ENCODE measurements around the gene ACE2.
"Not testable (repeated sequence)": the region's sequence is repeated elsewhere in the genome, so short reads cannot be mapped to it uniquely, and the experiment has no call there.

Gene ACE2

DNA sequence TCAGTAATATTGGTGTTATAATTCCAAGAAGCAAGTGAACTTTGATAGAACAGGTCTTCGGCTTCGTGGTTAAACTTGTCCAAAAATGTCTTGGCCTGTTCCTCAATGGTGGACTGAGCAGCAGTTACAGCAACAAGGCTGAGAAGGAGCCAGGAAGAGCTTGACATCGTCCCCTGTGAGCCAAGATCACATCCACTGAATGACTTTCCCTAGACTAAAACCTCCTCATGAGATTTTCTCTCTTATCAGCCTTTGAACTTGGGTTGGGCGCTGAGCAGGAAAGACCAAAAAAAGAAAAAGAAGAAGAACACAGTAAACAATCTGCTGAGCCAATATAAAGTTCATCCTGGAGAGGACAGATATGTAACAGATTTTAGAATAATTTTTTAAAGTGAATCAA, at the start of gene ACE2:
TSS of gene ACE2 (minus strand) at position 216 of the 400 bp plus-strand sequence. CDS start at position 167, 49 bp downstream.
- DNase-seq, result no peak

DNA sequence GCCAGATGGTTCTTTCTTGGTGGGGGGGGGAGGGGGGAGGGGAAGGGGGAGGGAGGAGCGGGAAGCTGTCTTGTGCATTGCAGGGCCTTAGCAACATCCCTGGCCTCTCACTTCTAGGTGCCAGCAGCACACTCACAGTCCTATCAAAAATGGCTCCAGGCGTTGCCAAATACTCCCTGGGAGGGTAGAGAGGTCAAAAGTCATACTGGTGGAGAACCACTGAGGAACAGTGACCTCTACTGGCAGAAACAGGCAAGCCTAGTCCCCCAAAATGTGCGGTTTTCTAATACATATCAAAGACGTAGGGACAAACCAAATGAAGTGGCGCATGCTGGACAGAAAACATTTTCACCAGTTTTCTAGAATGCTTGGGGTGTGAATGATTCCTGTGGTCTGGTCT, 46.8 kb upstream of the ACE2 start:
- not testable (repeated sequence) for DNase-seq

DNA sequence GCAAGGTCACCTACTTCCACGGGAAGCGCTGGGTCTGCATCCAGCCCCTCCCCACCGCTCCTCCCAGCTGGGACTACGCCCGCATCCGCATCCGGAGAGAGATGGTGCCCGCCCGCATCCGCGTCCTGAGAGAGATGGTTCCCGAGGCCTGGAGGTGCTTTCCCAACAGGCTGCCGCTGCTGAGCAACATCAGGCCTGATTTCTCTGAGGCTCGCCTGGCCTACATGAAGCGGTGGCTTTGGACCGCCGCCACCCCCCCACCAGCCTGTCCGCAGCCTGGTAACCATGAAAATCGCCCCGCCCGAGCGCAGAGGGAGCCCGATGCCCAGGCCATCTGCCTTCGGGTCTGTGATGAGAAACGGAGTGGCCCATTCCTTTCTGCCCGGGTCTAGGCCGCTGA, 45.8 kb upstream of the ACE2 start:
- DNase-seq, result no peak

DNA sequence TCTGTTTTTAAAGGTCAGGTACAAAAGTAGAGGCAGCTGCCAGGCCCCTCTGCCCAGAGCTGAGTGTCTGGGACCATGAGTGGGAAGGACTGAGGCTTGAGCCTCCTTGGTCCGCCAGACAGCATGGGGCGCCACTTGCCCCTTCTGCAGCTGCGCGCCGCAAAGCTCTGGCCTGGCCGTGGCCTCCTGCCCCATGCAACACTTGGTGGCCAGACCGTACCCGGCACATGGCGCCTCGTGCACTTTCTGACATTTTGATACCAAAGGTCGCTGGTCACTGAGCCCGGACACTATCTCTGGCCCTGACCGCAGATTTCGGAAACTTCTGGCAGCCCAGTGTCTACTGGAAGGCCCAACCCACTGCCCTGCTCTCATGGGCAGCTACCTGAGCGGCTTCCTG, 45.3 kb upstream of the ACE2 start:
- DNase-seq, result no peak

DNA sequence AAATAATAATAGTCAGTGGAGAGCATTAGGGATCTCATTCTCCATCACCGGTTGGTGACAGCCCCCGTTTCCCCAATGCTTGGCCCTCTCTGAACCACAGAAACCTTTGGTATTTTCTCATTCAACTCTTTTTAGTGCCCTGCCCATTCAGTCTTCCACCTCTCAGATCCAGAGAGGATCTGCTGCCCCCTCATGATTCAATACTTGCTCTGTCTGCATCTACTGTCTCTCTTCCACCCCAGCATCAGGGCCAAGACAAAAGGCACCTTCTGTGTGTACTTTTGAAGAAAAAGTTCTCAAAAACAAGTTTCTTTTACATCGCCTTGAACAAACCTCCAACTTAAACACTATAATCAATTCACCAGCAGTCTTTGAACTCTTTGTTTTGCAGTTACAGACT, 44.5 kb upstream of the ACE2 start:
- DNase-seq, result no peak

DNA sequence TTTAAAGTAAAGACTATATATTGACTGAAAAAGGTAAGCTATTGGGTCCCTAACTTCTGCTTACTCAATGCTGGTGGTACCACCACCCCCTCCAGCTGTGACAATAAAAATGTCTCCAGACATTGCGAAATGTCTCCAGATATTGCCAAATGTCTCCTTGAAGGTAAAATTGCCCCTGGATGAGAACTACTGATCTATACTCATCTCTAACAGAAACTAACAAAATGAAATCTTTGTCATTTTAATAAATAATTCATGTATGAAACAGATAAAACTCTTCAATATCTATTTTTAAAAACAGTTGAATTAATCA, 43.8 kb upstream of the ACE2 start:
- no peak for DNase-seq

DNA sequence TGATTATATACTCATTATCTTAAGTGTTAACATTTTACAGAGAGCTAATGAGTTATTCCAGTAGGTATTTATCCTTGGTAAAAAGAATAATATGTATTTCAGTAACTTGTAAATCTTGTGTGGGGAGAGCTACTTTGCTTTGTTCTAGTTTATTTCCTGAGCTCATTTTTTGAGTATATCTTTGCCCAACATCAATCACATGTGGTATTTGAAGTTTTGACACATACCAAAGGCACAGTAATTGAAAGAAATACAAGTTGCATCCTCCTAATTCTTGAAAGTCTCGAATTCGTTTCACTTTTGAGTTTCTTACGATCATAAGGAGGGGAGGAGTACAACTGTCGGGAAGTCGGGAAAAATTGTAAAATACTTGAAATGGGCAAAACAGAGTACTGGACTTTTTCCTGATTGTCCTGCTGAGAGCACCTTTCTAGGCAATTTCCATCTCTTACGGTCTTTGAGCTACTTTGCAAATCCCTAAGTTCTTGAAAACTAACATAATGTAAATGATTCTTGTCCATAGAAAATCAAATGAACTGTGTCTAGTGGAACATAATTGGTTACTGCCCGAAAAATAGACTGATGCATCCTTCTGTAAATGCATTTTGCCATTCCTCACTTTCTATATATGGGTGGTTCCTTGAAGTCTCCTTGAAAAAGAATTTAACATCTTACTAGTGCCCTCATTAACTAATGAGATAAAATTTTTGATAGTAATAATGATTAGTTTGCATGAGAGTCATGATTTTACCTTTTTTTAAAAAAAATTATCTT, 43.2 kb upstream of the ACE2 start:
- DNase-seq, result no peak

DNA sequence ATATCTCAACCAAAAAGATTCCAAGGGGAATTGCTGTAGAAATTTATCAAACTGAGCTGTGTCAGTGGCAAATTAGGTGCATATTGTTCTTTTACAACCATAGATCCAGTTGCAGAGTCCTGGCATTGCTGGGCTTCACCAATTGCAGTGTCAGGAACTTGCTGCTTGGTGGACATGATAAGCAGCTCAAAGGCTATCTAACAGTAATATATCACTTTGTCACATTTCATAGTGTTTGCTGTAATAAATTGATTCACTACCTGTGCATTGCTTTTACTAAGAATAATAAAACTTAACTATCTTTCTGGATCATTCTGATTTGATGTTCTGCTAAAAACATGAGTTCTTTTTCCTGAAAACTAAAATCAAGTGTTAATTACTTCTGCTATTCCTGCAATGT, 30.9 kb upstream of the ACE2 start:
- DNase-seq, result no peak

DNA sequence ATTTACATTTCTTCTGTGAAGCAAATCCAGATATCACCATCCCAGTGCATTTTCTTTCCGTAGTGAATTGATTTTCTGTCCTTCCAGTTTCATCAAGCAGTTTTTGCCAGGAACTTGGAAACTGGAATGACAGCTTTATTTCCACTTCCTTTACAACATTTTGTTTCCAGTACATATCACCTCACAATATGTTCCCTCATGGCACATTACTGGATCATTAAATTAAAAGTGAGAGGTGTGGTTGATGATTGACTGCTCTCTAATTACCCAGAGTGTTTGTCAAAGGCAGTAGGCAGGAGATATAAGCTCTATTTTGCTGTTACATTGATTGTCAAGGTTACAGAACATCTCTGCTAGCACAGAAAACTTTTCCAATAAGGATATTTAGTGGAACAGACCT, 22.3 kb upstream of the ACE2 start:
- no peak for DNase-seq

DNA sequence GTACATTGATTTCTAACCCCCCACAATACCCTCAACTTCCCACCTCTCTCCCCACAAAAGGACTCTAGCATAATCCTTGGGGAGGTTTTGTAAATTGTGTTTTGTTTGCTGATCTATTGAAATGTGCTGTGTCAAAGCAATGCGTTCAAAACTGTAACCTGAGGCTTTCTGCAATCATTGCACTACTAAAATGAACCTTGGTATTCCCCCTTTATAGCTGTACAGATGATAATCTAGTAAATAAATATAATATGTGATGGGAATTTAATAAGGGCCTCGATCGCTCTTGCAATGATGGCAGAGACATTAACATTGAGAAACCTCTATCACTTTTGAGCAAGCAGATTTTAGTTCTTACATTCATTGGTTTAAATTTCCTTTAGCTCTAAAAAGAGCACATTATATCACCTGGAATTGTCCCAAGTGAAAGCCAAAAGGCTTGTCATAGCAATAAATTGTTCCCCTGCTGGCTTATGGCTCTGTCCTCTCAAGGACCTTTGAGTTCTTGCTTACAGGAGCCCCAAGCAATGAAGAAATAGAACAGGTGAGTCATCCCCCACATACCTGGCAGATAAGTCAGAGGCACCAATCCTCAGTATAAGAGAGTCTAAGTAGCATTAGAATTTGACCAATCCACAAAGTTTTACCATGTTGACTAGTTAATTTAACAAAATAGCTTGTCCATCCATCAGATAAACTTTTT, 18.4 kb upstream of the ACE2 start:
- no peak for DNase-seq

DNA sequence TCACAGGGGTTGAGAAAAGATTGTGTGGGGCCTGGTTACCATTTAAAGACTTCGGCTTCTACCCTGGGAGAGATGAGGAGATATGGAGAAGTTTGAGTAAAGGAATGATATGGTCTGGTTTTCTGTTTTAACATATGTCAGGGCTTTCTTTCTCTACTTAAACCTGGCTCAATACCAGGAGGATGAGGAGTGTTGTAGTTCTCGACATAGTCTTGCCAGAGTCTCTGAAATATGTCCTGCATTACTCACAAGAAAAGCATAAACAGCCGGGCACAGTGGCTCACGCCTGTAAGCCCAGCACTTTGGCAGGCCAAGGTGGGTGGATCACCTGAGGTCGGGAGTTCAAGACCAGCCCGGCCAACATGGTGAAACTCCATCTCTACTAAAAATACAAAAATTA, 16.4 kb upstream of the ACE2 start:
- no peak for DNase-seq

DNA sequence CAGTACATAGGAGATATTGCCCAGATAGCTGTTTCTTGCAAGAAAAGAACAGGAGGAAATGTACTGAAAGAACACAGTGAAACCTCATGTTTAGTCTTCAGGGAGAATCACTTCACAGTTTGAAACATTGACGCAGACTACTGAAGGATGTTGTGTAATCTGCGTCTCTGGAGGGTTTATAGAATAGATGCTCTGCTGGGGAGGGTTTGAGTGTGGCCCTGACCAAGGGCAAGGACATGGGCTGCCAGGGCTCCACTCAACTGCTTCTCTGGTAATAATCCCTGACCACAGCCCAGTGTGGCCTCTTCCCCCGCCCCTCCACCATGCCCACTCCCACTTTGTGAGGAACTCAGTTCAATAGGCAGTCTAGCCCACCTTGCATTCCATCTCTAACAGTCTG, 15.8 kb upstream of the ACE2 start:
- no peak for DNase-seq

DNA sequence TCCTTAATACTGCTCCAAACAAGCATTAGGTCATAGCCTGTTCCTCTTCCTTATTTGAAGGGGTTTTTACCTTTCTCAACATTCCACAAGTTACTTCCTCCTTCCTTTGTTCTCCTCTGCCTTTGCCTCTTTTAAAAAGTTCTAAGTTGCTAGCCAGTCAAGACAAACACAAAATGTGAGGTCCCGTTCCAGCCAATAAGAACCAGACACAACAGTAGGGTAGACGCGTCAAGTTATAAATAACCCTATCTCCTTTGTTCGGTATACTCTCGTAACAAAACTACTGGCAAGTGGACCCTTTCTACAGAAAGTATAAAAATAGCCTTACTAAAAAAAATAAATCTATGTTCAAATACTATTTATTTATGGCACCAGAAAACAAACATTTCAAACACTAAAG, 6.3 kb upstream of the ACE2 start:
- no peak for DNase-seq

DNA sequence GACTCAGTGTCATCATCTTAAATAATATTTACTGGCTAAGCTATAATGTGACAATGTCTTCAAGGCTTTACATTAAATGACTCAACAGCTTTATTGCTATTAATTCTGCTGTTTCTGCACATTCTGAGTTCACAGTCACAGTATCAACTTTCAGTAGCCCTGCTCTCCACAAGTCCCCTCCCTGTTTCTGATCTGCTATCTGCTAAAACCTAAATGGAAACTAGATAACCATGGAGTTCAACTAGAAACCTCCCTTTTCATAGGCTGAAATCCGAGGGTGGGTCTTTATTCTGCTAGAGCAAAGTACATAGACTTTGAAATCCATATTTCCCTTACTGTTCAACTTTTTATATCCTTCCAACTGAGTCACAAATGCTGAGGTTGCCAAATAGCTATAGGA, 5.4 kb upstream of the ACE2 start:
- DNase-seq, result no peak

DNA sequence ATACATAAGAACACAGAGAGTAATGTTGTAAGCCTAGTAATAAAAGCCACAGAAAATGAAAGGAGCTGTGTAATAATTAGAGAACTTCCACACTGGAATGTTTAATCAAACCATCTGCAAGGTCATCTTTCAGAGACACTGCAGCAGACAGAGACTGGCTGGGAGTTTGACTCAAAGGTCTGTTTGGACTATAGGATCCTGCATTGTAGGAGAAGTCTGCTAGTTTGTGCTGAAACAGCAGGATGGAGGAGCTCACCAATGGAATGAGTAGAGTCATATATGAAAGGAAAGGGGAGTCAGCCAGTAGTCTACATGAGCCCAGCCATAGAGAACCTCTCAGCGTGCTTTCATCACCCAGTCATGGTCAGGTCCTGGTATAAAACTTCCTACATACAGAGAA, 4.5 kb upstream of the ACE2 start:
- DNase-seq, result no peak

DNA sequence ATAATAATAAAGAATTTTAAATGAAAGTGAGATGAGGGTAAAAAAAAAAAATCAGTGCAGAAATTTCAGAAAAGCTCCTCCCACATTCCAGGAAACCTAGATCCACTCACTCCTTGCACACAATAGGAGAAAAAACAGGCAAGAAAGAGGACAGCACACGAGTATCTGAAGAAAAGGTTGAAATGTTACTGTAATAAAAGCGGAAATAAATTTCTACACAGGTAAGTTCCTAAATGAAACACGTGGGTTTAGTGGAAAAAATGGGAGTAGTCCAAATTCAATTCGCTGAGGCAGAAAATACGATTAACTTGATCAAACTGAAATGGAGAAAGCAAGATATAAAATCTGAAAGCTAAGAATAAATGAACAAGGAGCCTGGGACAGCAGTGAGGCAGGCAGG, 2.0 kb upstream of the ACE2 start:
- no peak for DNase-seq

DNA sequence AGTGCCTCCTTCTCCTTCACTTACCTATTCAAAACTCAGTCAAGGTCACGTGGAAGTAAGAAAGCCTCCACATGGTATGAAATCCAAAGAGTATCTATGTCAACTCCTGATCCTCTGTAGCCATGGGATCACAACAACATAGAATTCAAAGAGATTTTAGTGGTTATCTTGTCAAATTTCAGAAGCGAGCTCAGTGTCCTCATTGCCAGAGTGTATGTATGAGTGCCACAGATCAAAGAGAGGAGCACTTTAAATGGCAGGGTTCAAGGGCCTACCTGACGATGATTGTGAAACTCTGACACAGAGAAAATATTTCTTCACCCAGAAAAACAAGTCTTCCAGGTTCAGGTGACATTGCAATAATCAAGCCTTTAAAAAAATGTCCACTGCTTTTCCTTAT, 1.2 kb upstream of the ACE2 start:
- no peak for DNase-seq

DNA sequence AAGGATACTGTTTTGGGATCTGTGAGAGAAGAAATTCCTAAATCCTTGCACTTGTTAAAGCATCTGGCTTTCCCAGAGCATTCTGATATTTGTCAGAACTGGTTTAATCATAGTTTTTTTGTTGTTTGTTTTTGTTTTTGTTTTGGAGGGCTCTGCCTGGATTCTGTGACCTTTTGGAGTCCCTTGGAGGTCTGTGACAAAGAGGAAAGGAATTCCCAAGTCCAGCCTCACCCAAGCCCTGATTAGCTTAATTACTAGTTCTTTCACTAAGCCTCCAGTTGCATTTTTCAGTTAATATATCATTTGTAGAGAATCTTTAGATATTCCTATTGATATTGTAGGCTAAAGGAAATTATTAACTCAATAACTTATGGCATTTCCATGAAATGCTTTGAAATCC, 711 bp downstream of the ACE2 start:
- no peak for DNase-seq

DNA sequence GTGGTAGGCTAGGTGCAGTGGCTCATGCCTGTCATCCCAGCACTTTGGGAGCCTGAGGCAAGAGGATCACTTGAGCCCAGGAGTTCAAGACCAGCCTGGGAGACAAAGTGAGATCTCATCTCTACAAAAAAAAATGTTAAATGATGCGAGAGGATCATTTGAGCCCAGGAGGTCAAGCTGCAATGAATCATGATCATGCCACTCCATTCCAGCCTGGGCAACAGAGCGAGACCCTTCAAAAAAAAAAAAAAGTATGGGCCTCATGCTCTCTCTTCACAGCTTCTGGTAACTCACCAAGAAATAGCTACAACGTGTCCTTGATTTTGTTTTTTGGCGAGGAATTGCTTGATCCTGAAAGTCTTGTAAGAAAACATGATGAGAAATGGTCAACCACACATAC, 1.3 kb downstream of the ACE2 start:
- no peak for DNase-seq

DNA sequence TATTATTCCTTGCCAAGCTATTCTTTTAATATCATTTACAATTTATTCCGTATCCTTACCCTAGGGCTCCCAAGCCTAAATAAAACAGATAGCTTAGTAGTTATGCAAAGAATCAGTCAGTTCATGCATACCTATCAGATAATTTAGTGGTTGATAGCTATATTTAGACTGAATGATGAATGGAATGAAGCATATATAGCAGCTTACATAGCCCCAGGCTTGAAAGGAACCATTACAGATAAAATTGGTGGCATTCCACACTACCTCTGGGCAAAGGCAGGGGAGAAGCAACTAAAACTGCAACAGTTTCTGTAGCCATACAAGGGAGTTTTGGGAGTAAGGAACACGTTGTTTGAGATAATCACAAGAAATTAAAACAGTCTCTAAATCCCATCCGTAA, 2.7 kb downstream of the ACE2 start:
- no peak for DNase-seq

DNA sequence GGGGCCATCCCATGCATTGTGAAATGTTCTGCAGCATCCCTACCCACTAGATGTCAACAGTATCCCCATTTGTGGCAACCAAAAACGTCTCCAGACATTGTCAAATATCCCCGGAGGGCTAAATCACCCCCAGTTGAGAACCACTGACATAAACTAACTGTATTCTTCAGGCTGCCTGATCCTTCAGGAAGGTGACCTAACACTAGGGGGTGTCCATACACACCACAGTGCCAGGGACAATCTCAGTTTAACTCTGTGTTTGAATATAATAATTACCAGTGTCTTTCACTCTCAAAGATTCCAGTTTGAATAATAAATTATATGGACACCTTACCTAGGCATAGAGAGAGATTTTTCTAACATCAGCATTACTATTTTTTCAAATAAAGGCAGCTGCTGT, 6.4 kb downstream of the ACE2 start:
- DNase-seq, result no peak

DNA sequence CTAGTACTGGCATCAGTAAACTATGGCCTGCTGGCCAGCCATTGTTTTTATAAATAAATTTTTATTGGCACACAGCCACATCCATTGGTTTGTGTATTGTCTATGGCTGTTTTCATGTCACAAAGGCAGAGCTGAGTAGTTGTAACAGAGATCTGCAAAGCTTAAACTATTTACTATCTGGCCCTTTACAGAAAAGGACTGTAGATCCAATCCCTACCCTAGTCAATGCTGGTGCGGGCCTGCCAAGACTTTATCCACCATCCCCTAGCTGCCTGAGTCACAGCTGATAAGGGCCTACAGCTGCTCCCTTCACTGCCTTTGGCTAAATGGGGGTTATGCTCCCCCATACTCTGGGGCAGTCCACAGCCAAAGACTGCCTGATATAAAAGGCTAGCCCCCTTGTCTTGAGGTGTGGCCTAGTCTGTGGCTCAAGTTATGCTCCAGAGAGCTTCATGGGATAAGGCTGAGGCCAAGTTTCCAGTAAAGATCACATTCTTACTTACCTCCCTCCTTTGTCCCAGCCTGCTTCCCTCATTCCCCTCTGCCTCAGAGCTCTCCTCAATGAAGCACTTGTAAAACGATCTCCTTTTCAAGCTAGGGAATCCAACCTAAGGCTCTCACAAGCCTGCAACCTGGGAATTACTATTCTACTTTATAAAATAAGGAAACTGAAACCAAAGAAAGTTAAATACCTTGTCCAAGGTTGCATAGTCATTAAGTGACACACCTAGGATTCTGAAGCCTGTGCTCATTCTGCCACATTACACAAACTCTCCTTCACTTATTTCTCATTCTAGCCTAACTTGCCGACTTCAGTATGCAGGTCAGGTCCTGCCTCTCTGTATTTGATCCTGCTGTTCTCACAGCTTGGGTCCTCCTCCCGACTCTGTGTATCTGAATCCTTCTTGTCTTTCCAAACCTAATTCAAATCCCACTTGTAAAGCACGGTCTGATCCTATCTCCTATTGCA, 20.7 kb downstream of the ACE2 start:
- no peak for DNase-seq

DNA sequence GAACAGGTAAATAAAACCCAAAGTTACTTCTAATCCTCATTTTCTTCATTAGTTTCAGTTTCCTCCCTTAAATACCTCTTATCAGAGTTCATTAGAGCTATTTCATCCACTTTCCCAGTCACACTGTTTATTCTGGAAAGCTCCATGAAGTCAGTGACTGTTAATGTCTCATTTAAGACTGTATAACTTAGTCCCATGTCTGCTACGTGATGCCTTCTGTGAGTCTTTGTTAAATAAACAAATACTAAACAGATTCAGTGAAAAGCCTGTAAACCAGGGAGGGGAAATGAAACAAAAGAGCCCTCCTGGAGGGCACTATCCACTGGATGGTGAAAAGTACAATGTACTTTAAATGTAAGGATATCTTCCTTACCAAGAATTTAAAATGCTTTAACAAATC, 24.7 kb downstream of the ACE2 start:
- no peak for DNase-seq

DNA sequence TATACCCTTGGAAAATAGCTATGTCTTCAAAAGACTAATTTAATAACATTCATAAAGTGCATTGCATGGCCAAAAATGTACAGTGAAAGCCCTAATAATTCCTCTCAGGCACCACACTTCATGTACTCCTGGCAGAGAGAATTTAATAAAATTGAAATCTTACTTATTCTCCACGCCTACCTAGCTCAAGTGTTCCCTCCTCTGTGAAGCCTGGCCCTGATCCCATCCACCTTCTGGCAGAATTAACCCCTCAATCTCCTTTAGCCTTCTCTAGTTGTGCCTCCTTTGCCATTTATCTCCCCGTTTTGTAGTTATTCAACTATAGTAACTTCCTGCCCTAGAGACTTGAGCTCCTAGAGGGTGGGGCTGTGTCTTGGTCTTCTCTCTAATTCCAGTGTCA, 26.7 kb downstream of the ACE2 start:
- no peak for DNase-seq
